Hepatocyte (in vitro differentiated cells): Measurements from ENCODE around the gene HM13.

Experiments
- EZH2 ChIP-seq: fragments of 200-600 bp; sonication (generic); IDR thresholded peaks from 2 replicates; pipeline ENCODE4 v1.6.1; 2016; ENCODE audit warnings: antibody characterized with exemption, mild to moderate bottlenecking, borderline replicate concordance
- EZH2phosphoT487 ChIP-seq: fragments of 200-600 bp; sonication (generic); IDR thresholded peaks from one replicate; pipeline ENCODE4 v1.6.1; 2018; ENCODE audit warnings: antibody characterized with exemption, mild to moderate bottlenecking, low read depth, moderate library complexity; ENCODE audit not compliant: unreplicated experiment, severe bottlenecking
- TF ChIP-seq, protein P1 (sequence below): fragments of 200-600 bp; sonication (generic); IDR thresholded peaks from 2 replicates; pipeline ENCODE4 v1.5.1; 2016; ENCODE audit warnings: antibody characterized with exemption, mild to moderate bottlenecking; ENCODE audit not compliant: poor library complexity

DNA sequence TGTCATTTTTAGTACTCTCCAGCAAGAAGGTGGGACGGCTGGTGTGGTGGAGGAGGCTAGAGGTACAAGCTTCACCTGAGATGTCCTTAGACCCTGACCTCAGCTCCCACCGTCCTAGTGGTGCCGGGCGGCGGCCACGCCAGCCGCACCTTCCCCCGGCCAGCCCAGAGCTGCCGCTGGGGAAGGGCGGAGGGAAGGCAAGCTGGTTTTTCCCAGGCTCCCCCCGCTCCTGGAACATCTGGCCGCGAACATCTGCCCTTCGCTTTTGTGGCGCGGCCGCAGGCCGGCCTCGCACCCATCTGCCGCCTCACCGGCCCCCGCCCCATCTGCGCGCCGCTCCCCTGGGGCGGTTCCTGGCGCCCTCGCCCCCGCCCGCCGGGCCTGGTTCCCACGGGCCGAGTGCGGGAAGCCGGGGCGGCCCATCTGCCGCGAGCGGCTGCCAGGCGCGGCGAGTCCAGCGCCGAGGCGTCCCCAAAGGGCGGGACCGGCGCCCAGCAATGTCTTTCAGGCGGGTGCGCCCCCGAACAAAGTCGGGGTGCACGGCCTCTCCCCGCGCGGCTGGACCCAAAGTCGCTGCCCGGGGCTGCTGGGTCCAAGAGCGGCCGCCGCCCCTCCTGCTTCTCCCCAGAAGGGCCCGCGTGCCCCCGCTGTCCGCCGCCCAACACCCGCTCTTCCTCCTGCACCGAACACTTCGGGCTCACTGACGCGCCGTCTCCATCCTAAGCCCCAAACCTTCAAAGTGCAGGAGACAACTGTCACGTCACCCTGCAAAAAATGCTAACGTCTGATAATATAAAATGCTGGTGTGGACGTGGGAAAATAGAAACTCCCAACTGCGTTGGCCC is 73.5 kb downstream of the HM13 start:
- TF ChIP-seq, protein P1, sequence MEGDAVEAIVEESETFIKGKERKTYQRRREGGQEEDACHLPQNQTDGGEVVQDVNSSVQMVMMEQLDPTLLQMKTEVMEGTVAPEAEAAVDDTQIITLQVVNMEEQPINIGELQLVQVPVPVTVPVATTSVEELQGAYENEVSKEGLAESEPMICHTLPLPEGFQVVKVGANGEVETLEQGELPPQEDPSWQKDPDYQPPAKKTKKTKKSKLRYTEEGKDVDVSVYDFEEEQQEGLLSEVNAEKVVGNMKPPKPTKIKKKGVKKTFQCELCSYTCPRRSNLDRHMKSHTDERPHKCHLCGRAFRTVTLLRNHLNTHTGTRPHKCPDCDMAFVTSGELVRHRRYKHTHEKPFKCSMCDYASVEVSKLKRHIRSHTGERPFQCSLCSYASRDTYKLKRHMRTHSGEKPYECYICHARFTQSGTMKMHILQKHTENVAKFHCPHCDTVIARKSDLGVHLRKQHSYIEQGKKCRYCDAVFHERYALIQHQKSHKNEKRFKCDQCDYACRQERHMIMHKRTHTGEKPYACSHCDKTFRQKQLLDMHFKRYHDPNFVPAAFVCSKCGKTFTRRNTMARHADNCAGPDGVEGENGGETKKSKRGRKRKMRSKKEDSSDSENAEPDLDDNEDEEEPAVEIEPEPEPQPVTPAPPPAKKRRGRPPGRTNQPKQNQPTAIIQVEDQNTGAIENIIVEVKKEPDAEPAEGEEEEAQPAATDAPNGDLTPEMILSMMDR: no peak
- TF ChIP-seq EZH2phosphoT487: no peak
- no peak for TF ChIP-seq EZH2
